K562 (cell line): ENCODE measurements around the gene IRF3. TPM values are rescaled to one million over a fixed set of nuclear protein-coding genes. Genes with fewer than 3 reads are reported as not detected.
A peak's percentile ranks its signal among the peaks of the same experiment; 100 is the strongest.

ENCODE experiments used
- AFF4 ChIP-seq: sonication (generic); formaldehyde crosslinking; IDR thresholded peaks from 2 replicates; pipeline ENCODE4 v1.8.0; 2023; ENCODE audit warnings: mild to moderate bottlenecking, missing genetic modification reagents
- ARID2 ChIP-seq: fragments of 450-650 bp; IDR thresholded peaks from 2 replicates; pipeline ENCODE4 v1.6.1; 2017; ENCODE audit warnings: antibody characterized with exemption, mild to moderate bottlenecking
- E2F1 ChIP-seq: sonication (generic); formaldehyde crosslinking; IDR thresholded peaks from 2 replicates; pipeline ENCODE4 v1.8.1; 2023; ENCODE audit warnings: mild to moderate bottlenecking, missing genetic modification reagents, moderate library complexity
- HNRNPH1 ChIP-seq: fragments of 200-400 bp; formaldehyde crosslinking; optimal IDR thresholded peaks from 2 replicates; pipeline ENCODE3; 2017; ENCODE audit warnings: low read depth, mild to moderate bottlenecking, low read length, moderate library complexity
- HNRNPLL ChIP-seq: fragments of 200-400 bp; formaldehyde crosslinking; IDR thresholded peaks from 2 replicates; pipeline ENCODE4 v1.6.1; 2017; ENCODE audit warnings: low read length, low read depth, mild to moderate bottlenecking; ENCODE audit not compliant: poor library complexity, severe bottlenecking
- JUND ChIP-seq, 2 experiments: IDR thresholded peaks; 2 replicates in 1 of 2; 3 replicates in 1 of 2; pipeline ENCODE4 v1.6.1; 2011; ENCODE audit warnings: borderline replicate concordance in 2 of 2, low read depth in 2 of 2, low read length in 2 of 2, improper control_type of control experiment in 1 of 2, missing biosample characterization in 1 of 2, missing genetic modification characterization in 1 of 2, missing genetic modification reagents in 1 of 2
- MAX ChIP-seq: sonication (generic); formaldehyde crosslinking; IDR thresholded peaks from 2 replicates; pipeline ENCODE4 v1.9.0; 2022; ENCODE audit warnings: mild to moderate bottlenecking, missing genetic modification reagents
- MYC ChIP-seq, 2 experiments: fragments of 250-450 bp in 1 of 2; sonication (Bioruptor Pico) in 1 of 2; IDR thresholded peaks; 2 replicates each; pipeline versions ENCODE4 v1.5.1 to v1.6.1; 2012 to 2021; ENCODE audit warnings: low read depth in 2 of 2, borderline replicate concordance in 1 of 2, improper control_type of control experiment in 1 of 2, low read length in 1 of 2, mild to moderate bottlenecking in 1 of 2, moderate library complexity in 1 of 2
- NFYB ChIP-seq: IDR thresholded peaks from 2 replicates; pipeline ENCODE4 v1.6.1; 2011; ENCODE audit warnings: mild to moderate bottlenecking, moderate library complexity; ENCODE audit not compliant: insufficient read length; ENCODE audit errors: extremely low read depth
- NR2C2 ChIP-seq, 2 experiments: fragments of 200-800 bp in 1 of 2; sonication (Bioruptor generic) in 1 of 2; sonication (generic) in 1 of 2; formaldehyde crosslinking in 1 of 2; IDR thresholded peaks; 2 replicates each; pipeline versions ENCODE4 v1.6.1 to v1.8.0; 2016 to 2022; ENCODE audit warnings: mild to moderate bottlenecking in 1 of 2, missing compliant biosample characterization in 1 of 2, missing genetic modification characterization in 1 of 2, missing genetic modification reagents in 1 of 2
- PCBP1 ChIP-seq: fragments of 200-400 bp; formaldehyde crosslinking; IDR thresholded peaks from 2 replicates; pipeline ENCODE4 v1.6.1; 2018; ENCODE audit warnings: mild to moderate bottlenecking, low read depth, low read length; ENCODE audit not compliant: poor library complexity, severe bottlenecking
- POLR2A ChIP-seq: fragments of 450-650 bp; conservative IDR thresholded peaks from 2 replicates; pipeline ENCODE4 v1.6.1; 2016
- POLR2H ChIP-seq: IDR thresholded peaks from 2 replicates; pipeline ENCODE4 v1.6.1; 2016; ENCODE audit warnings: missing genetic modification characterization, low read depth, mild to moderate bottlenecking, control low read depth, missing compliant biosample characterization, moderate library complexity
- TRIM24 ChIP-seq, 2 experiments: fragments of 450-650 bp; IDR thresholded peaks; 2 replicates each; pipeline ENCODE4 v1.6.1; 2016
- YY1 ChIP-seq, 3 experiments: IDR thresholded peaks; 2 replicates each; pipeline ENCODE4 v1.6.1; 2011; ENCODE audit warnings: low read length in 2 of 3, mild to moderate bottlenecking in 2 of 3, moderate library complexity in 2 of 3, borderline replicate concordance in 1 of 3, control low read depth in 1 of 3, low read depth in 1 of 3; ENCODE audit not compliant: insufficient read depth in 3 of 3, insufficient replicate concordance in 2 of 3, control insufficient read depth in 1 of 3, insufficient read length in 1 of 3; ENCODE audit errors: extremely low read depth in 1 of 3
- ZBTB9 ChIP-seq: fragments of 450-650 bp; formaldehyde crosslinking; IDR thresholded peaks from 2 replicates; pipeline ENCODE4 v1.4.0; 2020; ENCODE audit warnings: mild to moderate bottlenecking, moderate library complexity
- ZNF143 ChIP-seq: sonication (generic); formaldehyde crosslinking; IDR thresholded peaks from 2 replicates; pipeline ENCODE4 v1.9.0; 2022; ENCODE audit warnings: mild to moderate bottlenecking, missing genetic modification reagents
- polyA plus RNA-seq, 8 experiments: library from polyadenylated mRNA; depleted of rRNA in 4 of 8; stranded (reverse) in 5 of 8; unstranded in 3 of 8; fragments of >200 nt; fragmentation: Nextera tagmentation in 2 of 8; fragmentation: Illumina TruSeq in 1 of 8; extraction: Ambion mirVana in 2 of 8; extraction: Trizol in 1 of 8; gene quantifications; 2 replicates each; pipeline versions ENCODE4 v1.2.1 to v1.2.3, GENCODE V29; 2011 to 2014; ENCODE audit warnings: inconsistent platforms in 1 of 8, missing spikeins in 1 of 8
- total RNA-seq, 7 experiments: library from RNA; depleted of rRNA in 6 of 7; stranded (reverse); fragments of >200 nt in 6 of 7; fragmentation: Illumina TruSeq in 2 of 7; extraction: Trizol in 2 of 7; gene quantifications; 2 replicates each; pipeline versions ENCODE4 v1.2.1 to v1.2.3, GENCODE V29; 2011 to 2021; ENCODE audit warnings: low replicate concordance in 1 of 7

IRF3 gene
- total and polyA plus RNA-seq, 9 of the 15 experiments (the other 6 are each of a cell fraction or from before 2014, with no cell fraction given) = 7.5 to 145 (median 65.4) TPM

GRCh38 chr19:49641688-49642491 is 23.8 kb downstream of the IRF3 start, which contains the start of gene SCAF1 (continued):
- TF ChIP-seq HNRNPLL (peak; percentile 68), E2F1 (CRISPR knock-in tag) (peak; percentile 92), NFYB (no peak), TRIM24 (IDR thresholded peaks at IDR 0.05) (no peak), ZBTB9 (peak; percentile 55; the same call in 1 of the 2 replicates), ZNF143 (CRISPR knock-in tag) (peak; percentile 97), ARID2 (no peak), HNRNPH1 (no peak), POLR2A (peak; percentile 92), NR2C2 (CRISPR knock-in tag; IDR thresholded peaks at IDR 0.05) (peak; percentile 99), NR2C2 (tag; IDR thresholded peaks at IDR 0.05) (peak; percentile 99), YY1 (IDR thresholded peaks at IDR 0.05; ENCODE audit: borderline replicate concordance in 1 of 3, control insufficient read depth in 1 of 3, extremely low read depth in 1 of 3, insufficient read depth in 3 of 3, insufficient read length in 1 of 3, insufficient replicate concordance in 2 of 3, low read depth in 1 of 3, low read length in 2 of 3) (peak; percentile 49 to 93 (median 90)), AFF4 (peak; percentile 36; the same call in 1 of the 2 replicates), JUND (IDR thresholded peaks at IDR 0.05; ENCODE audit: borderline replicate concordance, low read depth, low read length) (peak; percentile 88), JUND (tag; IDR thresholded peaks at IDR 0.05; ENCODE audit: borderline replicate concordance, low read depth, low read length) (peak; percentile 85; the same call in 2 of the 3 replicates), POLR2H (peak; percentile 60), MAX (peak; percentile 81), PCBP1 (no peak), MYC (IDR thresholded peaks at IDR 0.05; ENCODE audit: low read depth, low read length) (peak; percentile 73), MYC (CRISPR knock-in tag; IDR thresholded peaks at IDR 0.05; ENCODE audit: borderline replicate concordance, low read depth) (0 out of 2 replicates have a peak, but pooled peaks have one; percentile 8)
